ENCODE data around the gene ENTHD1. TPM values are rescaled to one million over a fixed set of nuclear protein-coding genes. Genes with fewer than 3 reads are reported as not detected.

The ENTHD1 gene
- total RNA-seq, 1 donor: not detected

GRCh38 chr22:39868741-39869140, 24.8 kb downstream of the ENTHD1 start:
- DNase-seq (ENCODE audit: insufficient read length, low spot score, missing footprints): no peak
- Histone ChIP-seq H3K4me1 (ENCODE audit: insufficient read depth, low read length) (no peaks in the 10 kb centered on the region), H3K27ac (ENCODE audit: low read depth, low read length) (no peak overlapping the region), H3K4me2 (ENCODE audit: insufficient read depth, low read length) (no peak overlapping the region), H3K36me3 (ENCODE audit: insufficient read depth, low read length) (no peaks in the 10 kb centered on the region), H3K27me3 (ENCODE audit: insufficient read depth, low read length) (peaks cover 3% of the 10 kb centered on the region), H3K4me3 (ENCODE audit: insufficient read depth, low read length) (no peak overlapping the region), H3K9me3 (ENCODE audit: low read depth, low read length) (no peaks in the 10 kb centered on the region), H2AFZ (ENCODE audit: low read length) (no peak overlapping the region), H4K20me1 (ENCODE audit: insufficient read depth, low read length) (no peaks in the 10 kb centered on the region), H3K79me2 (ENCODE audit: insufficient read depth, low read length) (no peaks in the 10 kb centered on the region)
- TF ChIP-seq, protein P1, sequence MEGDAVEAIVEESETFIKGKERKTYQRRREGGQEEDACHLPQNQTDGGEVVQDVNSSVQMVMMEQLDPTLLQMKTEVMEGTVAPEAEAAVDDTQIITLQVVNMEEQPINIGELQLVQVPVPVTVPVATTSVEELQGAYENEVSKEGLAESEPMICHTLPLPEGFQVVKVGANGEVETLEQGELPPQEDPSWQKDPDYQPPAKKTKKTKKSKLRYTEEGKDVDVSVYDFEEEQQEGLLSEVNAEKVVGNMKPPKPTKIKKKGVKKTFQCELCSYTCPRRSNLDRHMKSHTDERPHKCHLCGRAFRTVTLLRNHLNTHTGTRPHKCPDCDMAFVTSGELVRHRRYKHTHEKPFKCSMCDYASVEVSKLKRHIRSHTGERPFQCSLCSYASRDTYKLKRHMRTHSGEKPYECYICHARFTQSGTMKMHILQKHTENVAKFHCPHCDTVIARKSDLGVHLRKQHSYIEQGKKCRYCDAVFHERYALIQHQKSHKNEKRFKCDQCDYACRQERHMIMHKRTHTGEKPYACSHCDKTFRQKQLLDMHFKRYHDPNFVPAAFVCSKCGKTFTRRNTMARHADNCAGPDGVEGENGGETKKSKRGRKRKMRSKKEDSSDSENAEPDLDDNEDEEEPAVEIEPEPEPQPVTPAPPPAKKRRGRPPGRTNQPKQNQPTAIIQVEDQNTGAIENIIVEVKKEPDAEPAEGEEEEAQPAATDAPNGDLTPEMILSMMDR (IDR thresholded peaks at IDR 0.05; ENCODE audit: extremely low read depth, low read depth, low read length): no peak

DNA sequence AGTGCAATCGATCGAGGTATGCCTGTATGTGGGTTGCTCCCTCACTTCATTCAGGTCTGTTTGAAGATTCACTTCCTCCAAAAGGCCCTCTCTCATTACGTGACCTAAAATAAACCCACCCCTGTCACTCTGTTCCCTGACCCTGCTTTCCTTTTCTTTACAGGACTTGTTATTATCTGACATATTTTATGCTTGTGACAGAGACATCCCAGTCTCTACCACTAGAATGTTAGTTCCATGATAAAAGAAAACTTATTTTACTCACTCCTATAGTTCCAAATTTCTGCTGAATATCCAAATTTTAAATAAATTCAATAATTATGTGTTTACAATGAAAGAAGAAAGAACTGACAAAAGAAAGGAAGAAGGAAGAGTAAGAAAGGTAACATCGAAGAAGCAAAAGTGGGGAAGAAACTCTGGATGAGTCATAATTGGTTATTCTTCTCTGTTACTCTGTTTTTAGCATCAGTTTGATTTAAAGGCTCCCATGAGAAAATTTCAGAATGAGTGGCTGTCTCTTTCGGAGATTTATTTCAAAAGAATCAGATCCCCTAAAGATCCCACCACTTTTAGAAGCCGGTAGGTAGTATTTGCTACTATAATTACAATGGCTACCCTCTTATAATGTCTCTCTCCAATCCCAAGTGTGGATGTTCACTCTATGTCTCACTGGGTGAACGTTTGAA, 33.5 kb downstream of the ENTHD1 start:
- Histone ChIP-seq H3K27me3 (ENCODE audit: insufficient read depth, low read length) (no peaks in the 10 kb centered on the region), H3K4me2 (ENCODE audit: insufficient read depth, low read length) (no peak overlapping the region), H3K27ac (ENCODE audit: low read depth, low read length) (no peak overlapping the region), H3K36me3 (ENCODE audit: insufficient read depth, low read length) (no peaks in the 10 kb centered on the region), H3K79me2 (ENCODE audit: insufficient read depth, low read length) (no peaks in the 10 kb centered on the region), H3K4me1 (ENCODE audit: insufficient read depth, low read length) (no peaks in the 10 kb centered on the region), H3K9me3 (ENCODE audit: low read depth, low read length) (no peaks in the 10 kb centered on the region), H4K20me1 (ENCODE audit: insufficient read depth, low read length) (no peaks in the 10 kb centered on the region), H2AFZ (ENCODE audit: low read length) (no peak overlapping the region), H3K4me3 (ENCODE audit: insufficient read depth, low read length) (no peak overlapping the region)
- TF ChIP-seq, protein P1 (IDR thresholded peaks at IDR 0.05; ENCODE audit: extremely low read depth, low read depth, low read length): no peak
- no peak for DNase-seq (ENCODE audit: insufficient read length, low spot score, missing footprints)

GRCh38 chr22:39856588-39856987, 37.0 kb downstream of the ENTHD1 start:
- TF ChIP-seq, protein P1 (IDR thresholded peaks at IDR 0.05; ENCODE audit: extremely low read depth, low read depth, low read length): no peak
- Histone ChIP-seq H3K36me3 (ENCODE audit: insufficient read depth, low read length) (no peaks in the 10 kb centered on the region), H2AFZ (ENCODE audit: low read length) (no peak overlapping the region), H4K20me1 (ENCODE audit: insufficient read depth, low read length) (no peaks in the 10 kb centered on the region), H3K4me2 (ENCODE audit: insufficient read depth, low read length) (no peak overlapping the region), H3K9me3 (ENCODE audit: low read depth, low read length) (no peaks in the 10 kb centered on the region), H3K27me3 (ENCODE audit: insufficient read depth, low read length) (peaks cover 1% of the 10 kb centered on the region), H3K27ac (ENCODE audit: low read depth, low read length) (no peak overlapping the region), H3K4me3 (ENCODE audit: insufficient read depth, low read length) (no peak overlapping the region), H3K4me1 (ENCODE audit: insufficient read depth, low read length) (no peaks in the 10 kb centered on the region), H3K79me2 (ENCODE audit: insufficient read depth, low read length) (no peaks in the 10 kb centered on the region)
- no peak for DNase-seq (ENCODE audit: insufficient read length, low spot score, missing footprints)

DNA sequence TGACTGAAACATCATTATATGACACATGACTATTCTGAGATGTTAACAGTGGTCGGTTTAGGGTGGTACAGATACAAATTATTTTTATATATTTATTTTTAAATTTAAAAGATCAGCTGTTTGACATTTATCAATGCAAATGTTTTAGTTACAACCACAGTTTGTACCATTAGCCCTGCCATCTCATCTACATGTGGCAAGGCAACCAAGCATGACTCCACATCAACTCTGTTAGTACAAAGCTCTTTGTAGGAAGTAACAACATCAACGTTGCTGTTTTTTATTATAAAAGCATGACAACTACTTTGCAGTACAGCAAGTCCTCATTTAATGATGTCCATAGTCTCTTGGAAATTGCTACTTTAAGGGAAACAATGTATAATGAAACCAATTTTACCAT, 40.8 kb downstream of the ENTHD1 start:
- Histone ChIP-seq H2AFZ (ENCODE audit: low read length) (no peak overlapping the region), H4K20me1 (ENCODE audit: insufficient read depth, low read length) (no peaks in the 10 kb centered on the region)
- TF ChIP-seq, protein P1 (IDR thresholded peaks at IDR 0.05; ENCODE audit: extremely low read depth, low read depth, low read length): no peak

More for the DNA sequence above, 40.8 kb downstream of the ENTHD1 start:
- H3K79me2 ChIP-seq (ENCODE audit: insufficient read depth, low read length): no peaks in the 10 kb centered on the region
- no peaks in the 10 kb centered on the region for H3K9me3 ChIP-seq (ENCODE audit: low read depth, low read length)
- H3K4me1 ChIP-seq (ENCODE audit: insufficient read depth, low read length): no peaks in the 10 kb centered on the region
- no peak overlapping the region for H3K4me2 ChIP-seq (ENCODE audit: insufficient read depth, low read length)
- H3K27ac ChIP-seq (ENCODE audit: low read depth, low read length): no peak overlapping the region
- DNase-seq (ENCODE audit: insufficient read length, low spot score, missing footprints): no peak
- H3K27me3 ChIP-seq (ENCODE audit: insufficient read depth, low read length): peaks cover 3% of the 10 kb centered on the region
- H3K36me3 ChIP-seq (ENCODE audit: insufficient read depth, low read length): no peaks in the 10 kb centered on the region
- H3K4me3 ChIP-seq (ENCODE audit: insufficient read depth, low read length): no peak overlapping the region
